Measurements from ENCODE around the gene CCDC92B. TPM values are rescaled to one million over a fixed set of nuclear protein-coding genes. Genes with fewer than 3 reads are reported as not detected.

Gene CCDC92B
- total and polyA plus RNA-seq, 10 of the 15 experiments (the other 5 are each of a cell fraction or from before 2014, with no cell fraction given): not detected

- TF ChIP-seq ZSCAN29 (IDR thresholded peaks at IDR 0.05) (no peak), MTA2 (IDR thresholded peaks at IDR 0.05; ENCODE audit: low read depth) (no peak), ZNF24 (IDR thresholded peaks at IDR 0.05) (no peak), MTA3 (IDR thresholded peaks at IDR 0.05; ENCODE audit: borderline replicate concordance, low read length) (no peak), CBX5 (IDR thresholded peaks at IDR 0.05; ENCODE audit: low read depth) (no peak), BACH1 (IDR thresholded peaks at IDR 0.05; ENCODE audit: borderline replicate concordance) (no peak), EGR1 (IDR thresholded peaks at IDR 0.05; ENCODE audit: borderline replicate concordance in 1 of 2, low read depth in 2 of 2, low read length in 2 of 2) (no peak), ZNF592 (IDR thresholded peaks at IDR 0.05) (no peak), DPF2 (IDR thresholded peaks at IDR 0.05) (no peak), IKZF1 (conservative IDR thresholded peaks at IDR 0.05) (no peak), RFX5 (IDR thresholded peaks at IDR 0.05; ENCODE audit: low read depth, low read length) (no peak), PRDM15 (CRISPR knock-in tag; IDR thresholded peaks at IDR 0.05) (no peak), ZNF687 (IDR thresholded peaks at IDR 0.05) (no peak)
- BruUV-seq (replicated peaks): no TSS peak
- SMC1A ChIA-PET (ENCODE audit: uncharacterized antibody, unreplicated experiment): no interaction called here
- POLR2A ChIA-PET: no interaction called here
- no peak overlapping the region for H3K27ac ChIP-seq (ENCODE audit: control insufficient read depth, insufficient read depth)
- WGBS (ENCODE audit: insufficient coverage, insufficient replicate concordance, low lambda C conversion rate, missing lambda C conversion rate): 63% methylated on average over 4 of the region's 4 CpGs
- peaks cover 5% of the 10 kb centered on the region; the same call in 1 of the 2 replicates for H4K20me1 ChIP-seq (ENCODE audit: control insufficient read depth, insufficient read depth)
- H3K4me1 ChIP-seq (ENCODE audit: control insufficient read depth, insufficient read depth, low read length): peaks cover 16% of the 10 kb centered on the region
- no peak overlapping the region for H3K9ac ChIP-seq (ENCODE audit: control insufficient read depth, insufficient read depth, low read length)
- H3K9me3 ChIP-seq (replicated peaks; ENCODE audit: control insufficient read depth, insufficient read depth, low read length): no peaks in the 10 kb centered on the region
- CTCF ChIA-PET: interaction anchor here (0.6 to 1.0 kb wide), 2 partner anchors 102 to 289 kb away, joined by 3 to 4 read pairs; no protein-coding TSS in a partner anchor
- H3K36me3 ChIP-seq (ENCODE audit: control insufficient read depth in 2 of 2, insufficient read depth in 2 of 2, low read length in 1 of 2): peaks cover 9 to 50% of the 10 kb centered on the region in 2 experiments; a peak in 3 of 4 replicates
- H3K4me2 ChIP-seq (ENCODE audit: control insufficient read depth, insufficient read depth): no peak overlapping the region
- no peaks in the 10 kb centered on the region for H3K27me3 ChIP-seq (replicated peaks in 1 of 2; ENCODE audit: control insufficient read depth in 2 of 2, insufficient read depth in 2 of 2, low read length in 1 of 2)
- in situ Hi-C loops (cut with MboI): no loop called here
- intact Hi-C loops (cut with micrococcal nuclease; ENCODE audit: unreplicated experiment): no loop called here
- H3K4me3 ChIP-seq: no peak overlapping the region
- RAD21 ChIA-PET (ENCODE audit: unreplicated experiment): no interaction called here
- DNase-seq (ENCODE audit: low read depth, low spot score): no peak
- peaks cover 48% of the 10 kb centered on the region for H3K79me2 ChIP-seq (ENCODE audit: control insufficient read depth, insufficient read depth, low read length)
- no peak for ATAC-seq
- H2AFZ ChIP-seq (ENCODE audit: control insufficient read depth, low read depth, low read length): no peak overlapping the region
- FAIRE-seq: no peak
These were observed 44.6 kb downstream of the CCDC92B start for GRCh38 chr17:2704890-2705248.

All from GM12878 (cell line).